WTC11 (cell line): ENCODE measurements around the gene TTLL9. TPM values are rescaled to one million over a fixed set of nuclear protein-coding genes. Genes with fewer than 3 reads are reported as not detected.

Experiments used
- ATAC-seq: fragments of 200-7000 bp; cut with Tn5 transposase; 2 replicates; pipeline ENCODE4 v1.10.0; 2021; ENCODE audit warnings: mild to moderate bottlenecking, moderate library complexity
- CTCF ChIA-PET: fragments of 300-600 bp; sonication (Branson Sonifier 250); formaldehyde crosslinking; loops from one replicate; lab custom pipeline; 2021; ENCODE audit warnings: antibody characterized with exemption; lab: Charles Lee
- POLR2A ChIA-PET: fragments of 350-600 bp; sonication (Branson Sonifier 250); formaldehyde crosslinking; loops from one replicate; lab custom pipeline; 2021; ENCODE audit warnings: antibody characterized with exemption; lab: Charles Lee
- DNase-seq: peaks from one replicate; pipeline ENCODE4 v3.0.0; 2021; ENCODE audit warnings: low spot score
- H3K27ac Mint-ChIP-seq: 2 replicates; pipeline ENCODE4 v1.8.0; 2021; ENCODE audit warnings: mixed read lengths
- H3K27me3 Mint-ChIP-seq: 2 replicates; pipeline ENCODE4 v1.8.0; 2021; ENCODE audit warnings: low read depth, mild to moderate bottlenecking, moderate library complexity, mixed read lengths
- H3K36me3 Mint-ChIP-seq: 2 replicates; pipeline ENCODE4 v1.8.0; 2021; ENCODE audit warnings: mixed read lengths
- H3K4me1 Mint-ChIP-seq: 2 replicates; pipeline ENCODE4 v1.8.0; 2022; ENCODE audit warnings: mixed read lengths
- H3K4me3 Mint-ChIP-seq: 2 replicates; pipeline ENCODE4 v1.8.0; 2021; ENCODE audit warnings: mild to moderate bottlenecking, moderate library complexity, mixed read lengths
- H3K9me3 Mint-ChIP-seq: 2 replicates; pipeline ENCODE4 v1.8.0; 2021; ENCODE audit warnings: mixed read lengths
- AFF4 ChIP-seq: sonication (generic); formaldehyde crosslinking; IDR thresholded peaks from 2 replicates; pipeline ENCODE4 v1.8.1; 2023; ENCODE audit warnings: mild to moderate bottlenecking, missing genetic modification reagents, borderline replicate concordance
- ATF6 ChIP-seq: sonication (generic); formaldehyde crosslinking; IDR thresholded peaks from 2 replicates; pipeline ENCODE4 v1.8.1; 2023; ENCODE audit warnings: mild to moderate bottlenecking, missing genetic modification reagents
- FOXP1 ChIP-seq: sonication (generic); formaldehyde crosslinking; IDR thresholded peaks from 2 replicates; pipeline ENCODE4 v1.8.0; 2022; ENCODE audit warnings: missing genetic modification reagents, mild to moderate bottlenecking, moderate library complexity, borderline replicate concordance
- GTF2I ChIP-seq: fragments of 250-450 bp; sonication (Bioruptor Pico); conservative IDR thresholded peaks from 2 replicates; pipeline ENCODE4 v1.4.0; 2021; ENCODE audit warnings: mild to moderate bottlenecking
- ZNF263 ChIP-seq: sonication (generic); formaldehyde crosslinking; IDR thresholded peaks from 2 replicates; pipeline ENCODE4 v1.8.1; 2022; ENCODE audit warnings: low read depth, mild to moderate bottlenecking, moderate library complexity, missing genetic modification reagents
- total RNA-seq: library from RNA; stranded (reverse); gene quantifications from 3 replicates; pipeline ENCODE4 v1.2.3, GENCODE V29; 2021
- TF ChIP-seq, protein P1 (sequence below): fragments of 250-450 bp; sonication (Bioruptor Pico); IDR thresholded peaks from 2 replicates; pipeline ENCODE4 v1.9.0; 2021; ENCODE audit warnings: mild to moderate bottlenecking, borderline replicate concordance
- TF ChIP-seq, protein P2 (sequence below): sonication (generic); formaldehyde crosslinking; IDR thresholded peaks from 2 replicates; pipeline ENCODE4 v1.8.1; 2022; ENCODE audit warnings: low read depth, mild to moderate bottlenecking, moderate library complexity, missing genetic modification reagents, borderline replicate concordance
- TF ChIP-seq, protein P3 (sequence below): sonication (generic); formaldehyde crosslinking; IDR thresholded peaks from 2 replicates; pipeline ENCODE4 v1.8.1; 2023; ENCODE audit warnings: mild to moderate bottlenecking, missing genetic modification reagents, moderate library complexity

Gene TTLL9
- total RNA-seq, 1 experiment from 2014 or later, result not detected

GRCh38 chr20:31918466-31919105 lies 48.2 kb downstream of the TTLL9 start (continued):
- TF ChIP-seq, protein P1, sequence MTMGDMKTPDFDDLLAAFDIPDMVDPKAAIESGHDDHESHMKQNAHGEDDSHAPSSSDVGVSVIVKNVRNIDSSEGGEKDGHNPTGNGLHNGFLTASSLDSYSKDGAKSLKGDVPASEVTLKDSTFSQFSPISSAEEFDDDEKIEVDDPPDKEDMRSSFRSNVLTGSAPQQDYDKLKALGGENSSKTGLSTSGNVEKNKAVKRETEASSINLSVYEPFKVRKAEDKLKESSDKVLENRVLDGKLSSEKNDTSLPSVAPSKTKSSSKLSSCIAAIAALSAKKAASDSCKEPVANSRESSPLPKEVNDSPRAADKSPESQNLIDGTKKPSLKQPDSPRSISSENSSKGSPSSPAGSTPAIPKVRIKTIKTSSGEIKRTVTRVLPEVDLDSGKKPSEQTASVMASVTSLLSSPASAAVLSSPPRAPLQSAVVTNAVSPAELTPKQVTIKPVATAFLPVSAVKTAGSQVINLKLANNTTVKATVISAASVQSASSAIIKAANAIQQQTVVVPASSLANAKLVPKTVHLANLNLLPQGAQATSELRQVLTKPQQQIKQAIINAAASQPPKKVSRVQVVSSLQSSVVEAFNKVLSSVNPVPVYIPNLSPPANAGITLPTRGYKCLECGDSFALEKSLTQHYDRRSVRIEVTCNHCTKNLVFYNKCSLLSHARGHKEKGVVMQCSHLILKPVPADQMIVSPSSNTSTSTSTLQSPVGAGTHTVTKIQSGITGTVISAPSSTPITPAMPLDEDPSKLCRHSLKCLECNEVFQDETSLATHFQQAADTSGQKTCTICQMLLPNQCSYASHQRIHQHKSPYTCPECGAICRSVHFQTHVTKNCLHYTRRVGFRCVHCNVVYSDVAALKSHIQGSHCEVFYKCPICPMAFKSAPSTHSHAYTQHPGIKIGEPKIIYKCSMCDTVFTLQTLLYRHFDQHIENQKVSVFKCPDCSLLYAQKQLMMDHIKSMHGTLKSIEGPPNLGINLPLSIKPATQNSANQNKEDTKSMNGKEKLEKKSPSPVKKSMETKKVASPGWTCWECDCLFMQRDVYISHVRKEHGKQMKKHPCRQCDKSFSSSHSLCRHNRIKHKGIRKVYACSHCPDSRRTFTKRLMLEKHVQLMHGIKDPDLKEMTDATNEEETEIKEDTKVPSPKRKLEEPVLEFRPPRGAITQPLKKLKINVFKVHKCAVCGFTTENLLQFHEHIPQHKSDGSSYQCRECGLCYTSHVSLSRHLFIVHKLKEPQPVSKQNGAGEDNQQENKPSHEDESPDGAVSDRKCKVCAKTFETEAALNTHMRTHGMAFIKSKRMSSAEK (CRISPR knock-in tag), result no peak
- no peak for TF ChIP-seq ATF6 (CRISPR knock-in tag)
- TF ChIP-seq, protein P2, sequence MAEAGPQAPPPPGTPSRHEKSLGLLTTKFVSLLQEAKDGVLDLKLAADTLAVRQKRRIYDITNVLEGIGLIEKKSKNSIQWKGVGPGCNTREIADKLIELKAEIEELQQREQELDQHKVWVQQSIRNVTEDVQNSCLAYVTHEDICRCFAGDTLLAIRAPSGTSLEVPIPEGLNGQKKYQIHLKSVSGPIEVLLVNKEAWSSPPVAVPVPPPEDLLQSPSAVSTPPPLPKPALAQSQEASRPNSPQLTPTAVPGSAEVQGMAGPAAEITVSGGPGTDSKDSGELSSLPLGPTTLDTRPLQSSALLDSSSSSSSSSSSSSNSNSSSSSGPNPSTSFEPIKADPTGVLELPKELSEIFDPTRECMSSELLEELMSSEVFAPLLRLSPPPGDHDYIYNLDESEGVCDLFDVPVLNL (CRISPR knock-in tag), result no peak
- TF ChIP-seq FOXP1 (CRISPR knock-in tag), result no peak

DNA sequence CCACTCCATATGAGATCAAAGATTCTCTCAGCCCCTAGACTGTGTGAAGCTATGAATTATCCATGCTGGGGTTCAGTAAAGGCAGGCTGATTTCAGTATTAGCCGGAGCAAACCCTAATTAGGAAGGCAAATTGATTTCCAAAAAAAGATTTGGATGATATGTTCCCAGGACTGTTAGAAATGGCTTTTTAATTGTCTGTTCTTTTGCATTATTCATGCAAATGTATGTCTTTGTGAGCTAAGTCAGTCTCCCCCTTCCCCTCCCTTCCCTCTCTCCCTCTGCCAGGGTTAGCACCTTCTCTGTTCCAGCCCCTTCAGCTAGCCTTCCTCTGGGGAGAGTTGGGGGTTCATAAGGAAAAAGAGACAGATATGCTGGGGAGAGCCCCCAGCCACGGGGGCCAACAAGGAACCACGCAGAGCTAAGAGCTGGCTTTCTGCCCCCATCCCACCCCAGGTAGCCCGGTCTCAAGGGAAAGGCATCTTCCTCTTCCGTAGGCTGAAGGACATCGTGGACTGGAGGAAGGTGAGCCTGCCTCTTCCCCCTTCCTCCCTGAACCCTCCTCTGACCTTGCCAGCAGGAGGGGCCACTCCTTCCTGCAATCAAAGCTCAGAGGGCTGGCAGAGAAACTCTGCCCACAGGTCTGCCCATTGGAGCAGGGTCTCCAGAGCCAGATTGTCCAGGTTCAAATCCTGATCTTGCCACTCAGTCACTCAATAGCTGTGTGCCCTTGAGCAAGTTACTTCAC lies 49.1 kb downstream of the TTLL9 start:
- H3K9me3 Mint-ChIP-seq, result peaks cover 11% of the 10 kb centered on the region
- no peak overlapping the region for H3K4me3 Mint-ChIP-seq
- DNase-seq, result no peak
- TF ChIP-seq GTF2I (no peak), ZNF263 (peak; percentile 79; the same call in 1 of the 2 replicates), AFF4 (CRISPR knock-in tag) (no peak)
- TF ChIP-seq, protein P2 (CRISPR knock-in tag), result no peak
- TF ChIP-seq, protein P3, sequence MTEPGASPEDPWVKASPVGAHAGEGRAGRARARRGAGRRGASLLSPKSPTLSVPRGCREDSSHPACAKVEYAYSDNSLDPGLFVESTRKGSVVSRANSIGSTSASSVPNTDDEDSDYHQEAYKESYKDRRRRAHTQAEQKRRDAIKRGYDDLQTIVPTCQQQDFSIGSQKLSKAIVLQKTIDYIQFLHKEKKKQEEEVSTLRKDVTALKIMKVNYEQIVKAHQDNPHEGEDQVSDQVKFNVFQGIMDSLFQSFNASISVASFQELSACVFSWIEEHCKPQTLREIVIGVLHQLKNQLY (CRISPR knock-in tag), result no peak
- TF ChIP-seq, all 79 proteins: peak for 1
- Mint-ChIP-seq H3K36me3 (0 out of 2 replicates have a peak, but pooled peaks cover 3% of the 10 kb centered on the region), H3K4me1 (peaks cover 22% of the 10 kb centered on the region), H3K27me3 (peaks cover 6% of the 10 kb centered on the region), H3K27ac (no peak overlapping the region)
- POLR2A ChIA-PET, result interaction anchor here (0.6 to 1.0 kb wide), 2 partner anchors 20 to 118 kb away, joined by 3 read pairs; no protein-coding TSS in a partner anchor
- CTCF ChIA-PET, result interaction anchor here (0.5 to 3.0 kb wide), 10 partner anchors 8 to 285 kb away, joined by 3 to 20 read pairs (median 4); partner anchors contain the start of gene PDRG1
- ATAC-seq, result peak; percentile 40
